Hematopoietic multipotent progenitor cell treated with erythropoietin and hydrocortisone succinate and interleukin-3 and kit ligand, for 15 days (in vitro differentiated cells): ENCODE data around the gene PHLDB1.
"Not testable (repeated sequence)": the region's sequence is repeated elsewhere in the genome, so short reads cannot be mapped to it uniquely, and the experiment has no call there.

Experiments
- DNase-seq: peaks from one replicate; pipeline ENCODE4 v3.0.0-alpha.2; 2015; ENCODE audit warnings: low spot score

The PHLDB1 gene

GRCh38 chr11:118607401-118608359 is at the start of gene PHLDB1:
PHLDB1 (plus strand) TSS chr11:118607615; CDS start chr11:118613837, 6,222 bp downstream.
- no peak for DNase-seq

GRCh38 chr11:118560806-118561205 is 46.6 kb upstream of the PHLDB1 start:
- DNase-seq = no peak

GRCh38 chr11:118565051-118565450 is 42.4 kb upstream of the PHLDB1 start:
- no peak for DNase-seq

GRCh38 chr11:118569670-118570069 is 37.7 kb upstream of the PHLDB1 start:
- no peak for DNase-seq

GRCh38 chr11:118570787-118571186 is 36.6 kb upstream of the PHLDB1 start:
- DNase-seq = no peak

GRCh38 chr11:118571701-118572060 is 35.7 kb upstream of the PHLDB1 start:
- DNase-seq = not testable (repeated sequence)

- peak; percentile 77 for DNase-seq
Observed at GRCh38 chr11:118572061-118572980, 35.1 kb upstream of the PHLDB1 start, which contains the start of gene ARCN1. ARCN1 (plus strand) TSS chr11:118572409; CDS start chr11:118572548, 139 bp downstream.

- DNase-seq = peak; percentile 54
Observed at GRCh38 chr11:118572981-118573550, 34.3 kb upstream of the PHLDB1 start.

GRCh38 chr11:118574636-118575035 is 32.8 kb upstream of the PHLDB1 start:
- no peak for DNase-seq

GRCh38 chr11:118577995-118578394 is 29.4 kb upstream of the PHLDB1 start:
- DNase-seq = not testable (repeated sequence)

- DNase-seq = no peak
Observed at GRCh38 chr11:118581057-118581456, 26.4 kb upstream of the PHLDB1 start.

- no peak for DNase-seq
Observed at GRCh38 chr11:118587952-118588351, 19.5 kb upstream of the PHLDB1 start.

GRCh38 chr11:118592616-118593367 is 14.6 kb upstream of the PHLDB1 start:
- DNase-seq = no peak

- peak; percentile 43 for DNase-seq
Observed at GRCh38 chr11:118594984-118595383, 12.4 kb upstream of the PHLDB1 start.

GRCh38 chr11:118596224-118597146 is 10.9 kb upstream of the PHLDB1 start:
- DNase-seq = no peak

GRCh38 chr11:118597556-118597955 is 9.9 kb upstream of the PHLDB1 start:
- DNase-seq = no peak

- no peak for DNase-seq
Observed at GRCh38 chr11:118602331-118602730, 5.1 kb upstream of the PHLDB1 start.

GRCh38 chr11:118603709-118604108 is 3.7 kb upstream of the PHLDB1 start:
- not testable (repeated sequence) for DNase-seq

GRCh38 chr11:118604566-118604965 is 2.8 kb upstream of the PHLDB1 start:
- no peak for DNase-seq
